ENCODE measurements around the gene NEDD9.

GRCh38 chr6:11241154-11241792 is 8.8 kb upstream of the NEDD9 start:
- TF ChIP-seq CTCF (conservative IDR thresholded peaks at IDR 0.05; ENCODE audit: low read length) (no peak), EZH2phosphoT487 (IDR thresholded peaks at IDR 0.05; ENCODE audit: borderline replicate concordance) (no peak)
